Endodermal cell (in vitro differentiated cells): ENCODE data around the gene EEF1G. TPM values are rescaled to one million over a fixed set of nuclear protein-coding genes. Genes with fewer than 3 reads are reported as not detected.

Experiments used
- DNase-seq: peaks from one replicate; pipeline ENCODE4 v3.0.0-alpha.2; 2017
- H3K27ac ChIP-seq: 2 replicates; pipeline ENCODE4 v1.5.1; 2013; ENCODE audit warnings: mild to moderate bottlenecking, low read depth, low read length, moderate library complexity
- H3K27me3 ChIP-seq: 2 replicates; pipeline ENCODE4 v1.6.1; 2013; ENCODE audit warnings: mild to moderate bottlenecking, low read length, moderate library complexity; ENCODE audit not compliant: insufficient read depth, control insufficient read depth, poor library complexity, severe bottlenecking
- H3K36me3 ChIP-seq: 2 replicates; pipeline ENCODE4 v1.7.0; 2013; ENCODE audit warnings: mild to moderate bottlenecking, low read length, moderate library complexity; ENCODE audit not compliant: control insufficient read depth, insufficient read depth
- H3K4me1 ChIP-seq: one replicate; pipeline ENCODE4 v1.7.0; 2013; ENCODE audit warnings: low read length; ENCODE audit not compliant: control insufficient read depth, insufficient read depth
- H3K4me3 ChIP-seq: 2 replicates; pipeline ENCODE4 v1.5.1; 2013; ENCODE audit warnings: mild to moderate bottlenecking, low read length, moderate library complexity
- H3K9ac ChIP-seq: 2 replicates; pipeline ENCODE4 v1.6.1; 2013; ENCODE audit warnings: mild to moderate bottlenecking, low read length, moderate library complexity; ENCODE audit not compliant: poor library complexity, severe bottlenecking; ENCODE audit errors: extremely low read depth
- H3K9me3 ChIP-seq: 2 replicates; pipeline ENCODE4 v1.6.1; 2013; ENCODE audit warnings: mild to moderate bottlenecking, low read length, moderate library complexity; ENCODE audit not compliant: control insufficient read depth
- H3K27ac Mint-ChIP-seq: 2 replicates; pipeline ENCODE4 v1.8.0; 2020; ENCODE audit warnings: mixed read lengths
- H3K27me3 Mint-ChIP-seq: 2 replicates; pipeline ENCODE4 v1.8.0; 2021; ENCODE audit warnings: mild to moderate bottlenecking, mixed read lengths; ENCODE audit not compliant: insufficient read depth
- H3K36me3 Mint-ChIP-seq: 2 replicates; pipeline ENCODE4 v1.8.0; 2020; ENCODE audit warnings: low read depth, mixed read lengths
- H3K4me1 Mint-ChIP-seq: 2 replicates; pipeline ENCODE4 v1.8.0; 2020; ENCODE audit warnings: mixed read lengths
- H3K4me3 Mint-ChIP-seq: 2 replicates; pipeline ENCODE4 v1.8.0; 2020; ENCODE audit warnings: mild to moderate bottlenecking, moderate library complexity, mixed read lengths
- H3K9me3 Mint-ChIP-seq: 2 replicates; pipeline ENCODE4 v1.8.0; 2020; ENCODE audit warnings: mild to moderate bottlenecking, mixed read lengths
- WGBS, 2 experiments: methylation state at CpG; one replicate each; pipeline versions ENCODE4 v1.1.5 to v1.1.7; 2013; ENCODE audit warnings: missing lambda C conversion rate in 2 of 2, mixed read lengths in 1 of 2; ENCODE audit not compliant: insufficient coverage in 1 of 2, insufficient read length in 1 of 2; 5-methylcytosine and 5-hydroxymethylcytosine counted together
- total RNA-seq, 2 donors: library from RNA; stranded (reverse); fragmentation: NEBNext Ultra II Directional in 1 of 2; extraction: Animal tissue kit (Norgen Biotek cat#: 25700) in 1 of 2; gene quantifications; 2 replicates in 1 of 2; 3 replicates in 1 of 2; pipeline ENCODE4 v1.2.1, GENCODE V29; 2021
- TF ChIP-seq, protein P1 (sequence below): fragments of 200-600 bp; sonication (generic); conservative IDR thresholded peaks from 2 replicates; pipeline ENCODE4 v1.5.0; 2021; ENCODE audit warnings: antibody characterized with exemption, mild to moderate bottlenecking

Gene EEF1G
- total RNA-seq, 2 donors from 2014 or later, result 1,705 to 1,818 TPM

DNA sequence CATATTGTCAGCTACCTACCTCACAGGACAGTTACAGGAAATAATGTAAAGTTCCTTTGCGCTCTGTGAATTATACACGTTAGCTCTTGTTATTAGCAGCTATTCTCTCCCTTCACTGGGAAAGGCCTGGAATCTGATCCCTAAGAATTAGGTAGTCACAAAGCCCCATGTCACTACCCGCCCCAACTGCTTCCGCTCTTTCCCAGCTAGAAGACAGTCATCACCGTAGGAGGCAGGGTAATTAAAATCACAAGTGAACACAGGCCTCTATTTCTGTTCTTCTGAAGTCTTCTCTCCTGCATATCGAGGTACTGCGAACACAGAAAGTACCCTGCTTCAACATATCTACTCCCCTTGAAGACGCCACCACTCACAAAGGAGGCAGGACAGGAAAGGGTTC, 14.5 kb downstream of the EEF1G start:
- peak overlapping the region; percentile 93 for H3K27ac Mint-ChIP-seq
- no peaks in the 10 kb centered on the region for H3K27me3 Mint-ChIP-seq
- Histone ChIP-seq H3K36me3 (peaks cover 58% of the 10 kb centered on the region), H3K9me3 (no peaks in the 10 kb centered on the region), H3K27me3 (no peaks in the 10 kb centered on the region), H3K4me1 (peaks cover 23% of the 10 kb centered on the region), H3K27ac (no peak overlapping the region), H3K4me3 (no peak overlapping the region), H3K9ac (no peak overlapping the region)
- 90 to 92% methylated on average over 7 to 8 of the region's 8 CpGs for WGBS, 2 experiments
- peaks cover 60% of the 10 kb centered on the region for H3K36me3 Mint-ChIP-seq
- no peaks in the 10 kb centered on the region for H3K9me3 Mint-ChIP-seq
- TF ChIP-seq, protein P1, sequence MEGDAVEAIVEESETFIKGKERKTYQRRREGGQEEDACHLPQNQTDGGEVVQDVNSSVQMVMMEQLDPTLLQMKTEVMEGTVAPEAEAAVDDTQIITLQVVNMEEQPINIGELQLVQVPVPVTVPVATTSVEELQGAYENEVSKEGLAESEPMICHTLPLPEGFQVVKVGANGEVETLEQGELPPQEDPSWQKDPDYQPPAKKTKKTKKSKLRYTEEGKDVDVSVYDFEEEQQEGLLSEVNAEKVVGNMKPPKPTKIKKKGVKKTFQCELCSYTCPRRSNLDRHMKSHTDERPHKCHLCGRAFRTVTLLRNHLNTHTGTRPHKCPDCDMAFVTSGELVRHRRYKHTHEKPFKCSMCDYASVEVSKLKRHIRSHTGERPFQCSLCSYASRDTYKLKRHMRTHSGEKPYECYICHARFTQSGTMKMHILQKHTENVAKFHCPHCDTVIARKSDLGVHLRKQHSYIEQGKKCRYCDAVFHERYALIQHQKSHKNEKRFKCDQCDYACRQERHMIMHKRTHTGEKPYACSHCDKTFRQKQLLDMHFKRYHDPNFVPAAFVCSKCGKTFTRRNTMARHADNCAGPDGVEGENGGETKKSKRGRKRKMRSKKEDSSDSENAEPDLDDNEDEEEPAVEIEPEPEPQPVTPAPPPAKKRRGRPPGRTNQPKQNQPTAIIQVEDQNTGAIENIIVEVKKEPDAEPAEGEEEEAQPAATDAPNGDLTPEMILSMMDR, result no peak
- peaks cover 59% of the 10 kb centered on the region for H3K4me1 Mint-ChIP-seq
- H3K4me3 Mint-ChIP-seq, result peak overlapping the region; percentile 38
- no peak for DNase-seq

DNA sequence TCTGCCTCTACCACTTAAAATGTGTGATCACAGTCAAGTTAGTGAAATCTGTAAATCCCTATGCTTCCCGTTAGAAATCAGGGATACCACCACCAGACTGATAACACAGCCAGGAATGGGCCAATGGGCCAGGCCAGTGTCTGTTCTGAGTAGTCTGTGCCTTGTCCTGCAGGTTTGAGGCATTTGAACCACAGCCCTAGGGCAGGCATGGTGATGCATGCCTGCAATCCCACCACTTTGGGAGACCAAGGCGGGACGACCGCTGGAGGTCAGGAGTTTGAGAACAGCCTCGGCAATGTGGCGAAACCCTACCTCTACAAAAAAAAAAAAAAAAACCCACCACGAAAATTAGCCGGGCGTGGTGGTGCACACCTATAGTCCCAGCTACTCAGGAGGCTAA, 15.0 kb downstream of the EEF1G start:
- Mint-ChIP-seq H3K4me1 (peaks cover 65% of the 10 kb centered on the region), H3K27me3 (no peaks in the 10 kb centered on the region), H3K36me3 (peaks cover 54% of the 10 kb centered on the region), H3K4me3 (no peak overlapping the region), H3K9me3 (no peaks in the 10 kb centered on the region), H3K27ac (no peak overlapping the region)
- H3K9me3 ChIP-seq, result no peaks in the 10 kb centered on the region
- H3K27me3 ChIP-seq, result no peaks in the 10 kb centered on the region
- H3K36me3 ChIP-seq, result peaks cover 52% of the 10 kb centered on the region
- TF ChIP-seq, protein P1, result no peak
- H3K9ac ChIP-seq, result no peak overlapping the region
- H3K27ac ChIP-seq, result no peak overlapping the region
- H3K4me3 ChIP-seq, result no peak overlapping the region
- DNase-seq, result no peak
- H3K4me1 ChIP-seq, result peaks cover 25% of the 10 kb centered on the region
- WGBS, 2 experiments, result 90 to 100% methylated on average over 1 to 8 of the region's 9 CpGs

DNA sequence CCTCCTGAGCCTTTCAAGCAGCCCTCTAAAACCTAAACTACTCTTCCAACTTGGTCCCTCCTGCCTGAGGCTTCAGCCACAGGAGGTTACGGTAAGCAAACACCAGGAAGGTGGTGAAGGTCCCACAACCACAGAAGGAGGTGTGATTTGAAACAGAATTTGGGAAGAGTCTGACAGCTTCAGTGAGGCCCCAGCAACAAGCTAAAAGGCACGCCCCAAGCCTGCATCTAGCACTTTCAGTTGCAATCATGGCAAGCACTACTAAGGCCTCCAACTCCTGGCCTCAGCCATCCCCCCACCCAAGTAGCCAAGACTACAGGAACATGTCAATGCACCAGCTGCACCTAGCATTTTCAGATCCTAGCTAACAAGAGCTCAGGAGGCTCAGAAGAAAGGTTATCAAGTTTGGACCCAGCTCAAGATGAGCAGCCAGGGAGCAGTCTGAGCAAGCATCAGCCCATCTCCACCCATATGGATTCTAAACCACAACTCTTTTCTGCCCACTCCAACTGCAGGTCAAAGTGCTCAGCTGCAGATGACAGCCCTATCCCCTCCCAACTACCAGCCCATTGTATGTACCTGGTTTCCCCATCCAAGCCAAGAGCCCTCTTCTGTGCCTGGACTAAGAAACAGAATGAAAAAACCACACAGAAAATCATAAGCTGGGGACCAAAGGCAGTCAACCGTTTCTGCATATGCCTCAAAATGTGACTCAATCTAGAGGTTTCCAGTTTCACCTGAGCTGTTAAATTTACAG, 16.6 kb downstream of the EEF1G start:
- Histone ChIP-seq H3K27me3 (no peaks in the 10 kb centered on the region), H3K9ac (no peak overlapping the region), H3K27ac (no peak overlapping the region), H3K9me3 (no peaks in the 10 kb centered on the region), H3K36me3 (peaks cover 46% of the 10 kb centered on the region), H3K4me1 (peaks cover 32% of the 10 kb centered on the region), H3K4me3 (no peak overlapping the region)
- Mint-ChIP-seq H3K4me3 (peak overlapping the region; percentile 37), H3K9me3 (no peaks in the 10 kb centered on the region), H3K27me3 (no peaks in the 10 kb centered on the region), H3K4me1 (peaks cover 76% of the 10 kb centered on the region), H3K27ac (peak overlapping the region; percentile 96), H3K36me3 (peaks cover 48% of the 10 kb centered on the region)
- 78 to 83% methylated on average over 3 of the region's 3 CpGs for WGBS, 2 experiments
- no peak for DNase-seq
- TF ChIP-seq, protein P1, result no peak
